ENCODE measurements around the gene CDH22. TPM values are rescaled to one million over a fixed set of nuclear protein-coding genes. Genes with fewer than 3 reads are reported as not detected.

The CDH22 gene
- polyA plus RNA-seq, 1 donor from 2014 or later = 2.1 TPM

DNA sequence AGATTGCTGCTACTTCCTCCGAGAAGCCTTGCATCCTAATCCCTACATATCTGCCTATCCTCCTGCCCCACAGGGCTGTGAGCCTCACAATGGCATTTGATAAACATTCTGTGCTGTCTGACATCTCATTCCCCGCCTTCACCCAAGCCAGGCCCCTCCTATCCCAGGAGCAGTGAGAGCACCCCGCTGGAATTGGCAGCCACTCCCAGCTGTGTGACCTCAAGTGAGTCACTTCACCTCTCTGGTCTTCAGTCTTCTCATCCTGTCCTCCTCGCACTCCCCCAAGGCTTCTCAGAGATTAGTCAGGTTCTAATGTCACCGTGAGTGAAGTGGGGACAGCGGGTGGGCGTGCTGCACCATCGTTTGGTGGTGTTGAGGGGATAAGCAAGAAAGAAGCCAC lies 81.7 kb downstream of the CDH22 start:
- no peaks in the 10 kb centered on the region for H3K9me2 ChIP-seq (ENCODE audit: insufficient read depth, low read length)
- TF ChIP-seq TAF1 (IDR thresholded peaks at IDR 0.05; ENCODE audit: low read depth) (no peak), SMC3 (conservative IDR thresholded peaks at IDR 0.05; ENCODE audit: poor library complexity) (no peak), POLR2AphosphoS5 (IDR thresholded peaks at IDR 0.05) (no peak), EP300 (conservative IDR thresholded peaks at IDR 0.05; ENCODE audit: poor library complexity, severe bottlenecking) (no peak), EZH2 (IDR thresholded peaks at IDR 0.05; ENCODE audit: borderline replicate concordance, insufficient read depth, low read length, poor library complexity, severe bottlenecking) (no peak), MXI1 (conservative IDR thresholded peaks at IDR 0.05; ENCODE audit: poor library complexity, severe bottlenecking) (no peak), RAD21 (conservative IDR thresholded peaks at IDR 0.05) (no peak)
- TF ChIP-seq, protein P1, sequence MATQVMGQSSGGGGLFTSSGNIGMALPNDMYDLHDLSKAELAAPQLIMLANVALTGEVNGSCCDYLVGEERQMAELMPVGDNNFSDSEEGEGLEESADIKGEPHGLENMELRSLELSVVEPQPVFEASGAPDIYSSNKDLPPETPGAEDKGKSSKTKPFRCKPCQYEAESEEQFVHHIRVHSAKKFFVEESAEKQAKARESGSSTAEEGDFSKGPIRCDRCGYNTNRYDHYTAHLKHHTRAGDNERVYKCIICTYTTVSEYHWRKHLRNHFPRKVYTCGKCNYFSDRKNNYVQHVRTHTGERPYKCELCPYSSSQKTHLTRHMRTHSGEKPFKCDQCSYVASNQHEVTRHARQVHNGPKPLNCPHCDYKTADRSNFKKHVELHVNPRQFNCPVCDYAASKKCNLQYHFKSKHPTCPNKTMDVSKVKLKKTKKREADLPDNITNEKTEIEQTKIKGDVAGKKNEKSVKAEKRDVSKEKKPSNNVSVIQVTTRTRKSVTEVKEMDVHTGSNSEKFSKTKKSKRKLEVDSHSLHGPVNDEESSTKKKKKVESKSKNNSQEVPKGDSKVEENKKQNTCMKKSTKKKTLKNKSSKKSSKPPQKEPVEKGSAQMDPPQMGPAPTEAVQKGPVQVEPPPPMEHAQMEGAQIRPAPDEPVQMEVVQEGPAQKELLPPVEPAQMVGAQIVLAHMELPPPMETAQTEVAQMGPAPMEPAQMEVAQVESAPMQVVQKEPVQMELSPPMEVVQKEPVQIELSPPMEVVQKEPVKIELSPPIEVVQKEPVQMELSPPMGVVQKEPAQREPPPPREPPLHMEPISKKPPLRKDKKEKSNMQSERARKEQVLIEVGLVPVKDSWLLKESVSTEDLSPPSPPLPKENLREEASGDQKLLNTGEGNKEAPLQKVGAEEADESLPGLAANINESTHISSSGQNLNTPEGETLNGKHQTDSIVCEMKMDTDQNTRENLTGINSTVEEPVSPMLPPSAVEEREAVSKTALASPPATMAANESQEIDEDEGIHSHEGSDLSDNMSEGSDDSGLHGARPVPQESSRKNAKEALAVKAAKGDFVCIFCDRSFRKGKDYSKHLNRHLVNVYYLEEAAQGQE (IDR thresholded peaks at IDR 0.05; ENCODE audit: borderline replicate concordance) = no peak
- TF ChIP-seq, protein P2, sequence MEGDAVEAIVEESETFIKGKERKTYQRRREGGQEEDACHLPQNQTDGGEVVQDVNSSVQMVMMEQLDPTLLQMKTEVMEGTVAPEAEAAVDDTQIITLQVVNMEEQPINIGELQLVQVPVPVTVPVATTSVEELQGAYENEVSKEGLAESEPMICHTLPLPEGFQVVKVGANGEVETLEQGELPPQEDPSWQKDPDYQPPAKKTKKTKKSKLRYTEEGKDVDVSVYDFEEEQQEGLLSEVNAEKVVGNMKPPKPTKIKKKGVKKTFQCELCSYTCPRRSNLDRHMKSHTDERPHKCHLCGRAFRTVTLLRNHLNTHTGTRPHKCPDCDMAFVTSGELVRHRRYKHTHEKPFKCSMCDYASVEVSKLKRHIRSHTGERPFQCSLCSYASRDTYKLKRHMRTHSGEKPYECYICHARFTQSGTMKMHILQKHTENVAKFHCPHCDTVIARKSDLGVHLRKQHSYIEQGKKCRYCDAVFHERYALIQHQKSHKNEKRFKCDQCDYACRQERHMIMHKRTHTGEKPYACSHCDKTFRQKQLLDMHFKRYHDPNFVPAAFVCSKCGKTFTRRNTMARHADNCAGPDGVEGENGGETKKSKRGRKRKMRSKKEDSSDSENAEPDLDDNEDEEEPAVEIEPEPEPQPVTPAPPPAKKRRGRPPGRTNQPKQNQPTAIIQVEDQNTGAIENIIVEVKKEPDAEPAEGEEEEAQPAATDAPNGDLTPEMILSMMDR (IDR thresholded peaks at IDR 0.05; ENCODE audit: poor library complexity, severe bottlenecking) = no peak
- no peaks in the 10 kb centered on the region for H3K27me3 ChIP-seq (ENCODE audit: insufficient read depth, low read depth, low read length)
- no peaks in the 10 kb centered on the region for H4K20me1 ChIP-seq (ENCODE audit: insufficient read depth)
- H3K36me3 ChIP-seq (ENCODE audit: insufficient read depth, low read length) = no peaks in the 10 kb centered on the region
- no peaks in the 10 kb centered on the region for H3F3A ChIP-seq (ENCODE audit: insufficient read depth, low read length, poor library complexity, severe bottlenecking)
- no peaks in the 10 kb centered on the region for H3K9me3 ChIP-seq (ENCODE audit: low read length)
- H2AFZ ChIP-seq (ENCODE audit: low read depth, low read length) = no peak overlapping the region
- no peak overlapping the region for H3K27ac ChIP-seq (ENCODE audit: low read length)
- H3K9ac ChIP-seq (ENCODE audit: low read length) = no peak overlapping the region
- no peaks in the 10 kb centered on the region for H3K79me2 ChIP-seq (replicated peaks; ENCODE audit: insufficient read depth, low read length)
- no peak overlapping the region for H3K4me3 ChIP-seq (ENCODE audit: low read length)
- H3K4me2 ChIP-seq (ENCODE audit: low read length) = no peak overlapping the region

DNA sequence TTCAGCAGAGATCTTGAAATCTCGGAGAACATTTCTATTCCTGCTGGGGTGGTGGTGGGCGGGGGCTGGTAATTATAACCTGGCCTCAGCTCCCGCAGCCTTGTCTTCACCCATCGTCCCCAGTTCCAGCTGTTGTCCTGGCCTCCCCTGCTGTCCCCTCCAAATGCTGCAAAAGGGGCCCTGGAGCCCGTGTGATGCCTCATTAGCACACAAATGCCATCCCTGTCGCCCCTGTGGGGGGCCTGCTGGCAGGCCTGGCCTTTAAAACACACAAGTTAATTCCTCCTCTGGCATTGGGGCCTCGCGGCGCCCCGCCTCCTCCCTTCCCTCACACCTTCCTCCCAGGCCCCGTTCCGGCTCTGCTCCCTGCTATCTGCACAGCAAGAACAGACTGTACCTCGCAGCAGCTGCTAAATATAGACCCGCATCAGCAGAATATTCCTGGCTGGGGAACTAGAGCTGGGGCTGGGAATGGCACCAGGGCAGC lies 85.7 kb downstream of the CDH22 start:
- no peaks in the 10 kb centered on the region for H3K36me3 ChIP-seq (ENCODE audit: insufficient read depth, low read length)
- H3K27me3 ChIP-seq (ENCODE audit: insufficient read depth, low read depth, low read length) = no peaks in the 10 kb centered on the region
- no peak overlapping the region for H3K4me2 ChIP-seq (ENCODE audit: low read length)
- H3F3A ChIP-seq (ENCODE audit: insufficient read depth, low read length, poor library complexity, severe bottlenecking) = no peaks in the 10 kb centered on the region
- H3K9me2 ChIP-seq (ENCODE audit: insufficient read depth, low read length) = no peaks in the 10 kb centered on the region
- H4K20me1 ChIP-seq (ENCODE audit: insufficient read depth) = no peaks in the 10 kb centered on the region
- no peak overlapping the region for H3K4me3 ChIP-seq (ENCODE audit: low read length)
- TF ChIP-seq MXI1 (conservative IDR thresholded peaks at IDR 0.05; ENCODE audit: poor library complexity, severe bottlenecking) (no peak), POLR2AphosphoS5 (IDR thresholded peaks at IDR 0.05) (no peak), EZH2 (IDR thresholded peaks at IDR 0.05; ENCODE audit: borderline replicate concordance, insufficient read depth, low read length, poor library complexity, severe bottlenecking) (no peak), EP300 (conservative IDR thresholded peaks at IDR 0.05; ENCODE audit: poor library complexity, severe bottlenecking) (no peak), SMC3 (conservative IDR thresholded peaks at IDR 0.05; ENCODE audit: poor library complexity) (no peak), RAD21 (conservative IDR thresholded peaks at IDR 0.05) (no peak), TAF1 (IDR thresholded peaks at IDR 0.05; ENCODE audit: low read depth) (no peak)
- TF ChIP-seq, protein P2 (IDR thresholded peaks at IDR 0.05; ENCODE audit: poor library complexity, severe bottlenecking) = no peak
- TF ChIP-seq, protein P1 (IDR thresholded peaks at IDR 0.05; ENCODE audit: borderline replicate concordance) = no peak
- H2AFZ ChIP-seq (ENCODE audit: low read depth, low read length) = no peak overlapping the region
- H3K9me3 ChIP-seq (ENCODE audit: low read length) = no peaks in the 10 kb centered on the region
- H3K27ac ChIP-seq (ENCODE audit: low read length) = no peak overlapping the region
- H3K79me2 ChIP-seq (replicated peaks; ENCODE audit: insufficient read depth, low read length) = no peaks in the 10 kb centered on the region
- no peak overlapping the region for H3K9ac ChIP-seq (ENCODE audit: low read length)

Measured in neural cell (in vitro differentiated cells).